Measurements from ENCODE around the gene PTPDC1.

PTPDC1 gene

GRCh38 chr9:94142353-94142752 is 58.1 kb downstream of the PTPDC1 start:
- DNase-seq = no peak

- DNase-seq = no peak
Measured at GRCh38 chr9:94144394-94144793, 60.1 kb downstream of the PTPDC1 start.

GRCh38 chr9:94145640-94146039 is 61.4 kb downstream of the PTPDC1 start:
- DNase-seq = no peak

GRCh38 chr9:94147776-94148175 is 63.5 kb downstream of the PTPDC1 start:
- no peak for DNase-seq

- no peak for DNase-seq
Measured at GRCh38 chr9:94148419-94148818, 64.2 kb downstream of the PTPDC1 start.

GRCh38 chr9:94149696-94150095 is 65.4 kb downstream of the PTPDC1 start:
- no peak for DNase-seq

GRCh38 chr9:94150279-94150828 is 66.1 kb downstream of the PTPDC1 start:
- DNase-seq = no peak

GRCh38 chr9:94150890-94151650 is 66.8 kb downstream of the PTPDC1 start:
- DNase-seq = no peak

- DNase-seq = no peak
Measured at GRCh38 chr9:94153905-94154304, 69.6 kb downstream of the PTPDC1 start.

GRCh38 chr9:94156348-94157049 is 72.2 kb downstream of the PTPDC1 start:
- no peak for DNase-seq

- DNase-seq = peak in 9 of 14 donors; percentile 3 to 48 (median 22)
Measured at GRCh38 chr9:94157050-94157801, 73.0 kb downstream of the PTPDC1 start.

All from C1 segment of cervical spinal cord (tissue), 14 donors.